OCI-LY3 (cell line): ENCODE measurements around the gene ANO8.

Source experiments
- H2AFZ ChIP-seq: fragments of 200-600, 300-600 bp; shearing (Covaris generic); 2 replicates; pipeline ENCODE4 v1.6.0; 2014; ENCODE audit warnings: antibody characterized with exemption, low read depth, low read length
- H3K27ac ChIP-seq: fragments of 200-600, 300-600 bp; sonication (generic); 2 replicates; pipeline ENCODE4 v1.5.1; 2014; ENCODE audit warnings: mild to moderate bottlenecking, low read length, moderate library complexity, mixed read lengths
- H3K27me3 ChIP-seq: fragments of 200-600, 300-600 bp; sonication (generic); 2 replicates; pipeline ENCODE4 v1.6.1; 2014; ENCODE audit warnings: low read depth, low read length, mixed read lengths
- H3K36me3 ChIP-seq: fragments of 200-600, 300-600 bp; sonication (generic); replicated peaks from 2 replicates; pipeline ENCODE3; 2014; ENCODE audit warnings: low read depth, low read length, mixed read lengths
- H3K4me1 ChIP-seq: fragments of 300-600, 200-600 bp; sonication (generic); 2 replicates; pipeline ENCODE4 v1.6.1; 2014; ENCODE audit warnings: low read length, mixed read lengths
- H3K4me2 ChIP-seq: fragments of 200-600, 300-600 bp; sonication (generic); 2 replicates; pipeline ENCODE4 v1.6.1; 2014; ENCODE audit warnings: low read length, mixed read lengths
- H3K4me3 ChIP-seq: fragments of 300-600, 200-600 bp; sonication (generic); 2 replicates; pipeline ENCODE4 v1.5.1; 2014; ENCODE audit warnings: antibody characterized with exemption, mild to moderate bottlenecking, low read length, moderate library complexity
- H3K79me2 ChIP-seq: fragments of 300-600, 200-600 bp; shearing (Covaris generic); 2 replicates; pipeline ENCODE4 v1.6.1; 2014; ENCODE audit warnings: mild to moderate bottlenecking, low read length, mixed read lengths
- H3K9ac ChIP-seq: fragments of 300-600, 200-600 bp; shearing (Covaris generic); 2 replicates; pipeline ENCODE4 v1.6.0; 2014; ENCODE audit warnings: mild to moderate bottlenecking, low read length, moderate library complexity
- H3K9me3 ChIP-seq: fragments of 200-600, 300-600 bp; shearing (Covaris generic); 2 replicates; pipeline ENCODE4 v1.6.1; 2014; ENCODE audit warnings: low read length, mixed read lengths; ENCODE audit not compliant: insufficient read depth
- H4K20me1 ChIP-seq: fragments of 200-600, 300-600 bp; sonication (generic); 2 replicates; pipeline ENCODE4 v1.6.1; 2016; ENCODE audit warnings: low read length, mixed read lengths; ENCODE audit not compliant: insufficient read depth
- EZH2phosphoT487 ChIP-seq: fragments of 200-600 bp; shearing (Covaris generic); IDR thresholded peaks from 2 replicates; pipeline ENCODE4 v1.6.1; 2018; ENCODE audit warnings: antibody characterized with exemption, mixed run types, low read depth
- TF ChIP-seq, protein P1 (sequence below): fragments of 200-600, 300-600 bp; sonication (generic); IDR thresholded peaks from 2 replicates; pipeline ENCODE4 v1.5.1; 2014; ENCODE audit warnings: antibody characterized with exemption, low read length, low read depth

ANO8 gene

DNA sequence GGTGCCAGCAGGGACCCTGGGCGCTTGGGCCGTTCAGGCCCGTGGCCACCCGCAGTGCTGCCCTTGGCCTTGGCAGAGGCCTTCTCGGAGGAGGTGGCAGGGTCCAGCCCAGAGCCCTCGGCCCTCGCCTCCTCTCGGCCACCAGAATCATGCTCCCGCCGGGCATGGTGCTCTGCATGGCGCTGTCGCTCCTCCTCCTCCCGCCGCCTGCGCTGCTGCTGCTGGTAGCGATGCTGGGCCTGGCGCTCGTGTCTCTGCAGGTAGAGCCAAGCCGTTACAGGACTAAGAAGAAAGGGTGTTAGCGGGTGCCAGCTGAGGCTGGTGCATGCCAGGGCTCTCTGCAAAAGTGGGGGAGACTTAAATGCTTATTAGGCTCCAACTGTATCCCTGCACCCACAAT lies 9.5 kb downstream of the ANO8 start:
- Histone ChIP-seq H3K27me3 (no peaks in the 10 kb centered on the region), H3K79me2 (no peaks in the 10 kb centered on the region), H3K9me3 (no peaks in the 10 kb centered on the region), H3K27ac (no peak overlapping the region), H3K36me3 (peaks cover 11% of the 10 kb centered on the region), H4K20me1 (no peaks in the 10 kb centered on the region), H3K4me3 (no peak overlapping the region), H3K4me1 (no peaks in the 10 kb centered on the region), H3K4me2 (no peak overlapping the region), H2AFZ (no peak overlapping the region), H3K9ac (no peak overlapping the region)
- TF ChIP-seq EZH2phosphoT487 = no peak
- TF ChIP-seq, protein P1, sequence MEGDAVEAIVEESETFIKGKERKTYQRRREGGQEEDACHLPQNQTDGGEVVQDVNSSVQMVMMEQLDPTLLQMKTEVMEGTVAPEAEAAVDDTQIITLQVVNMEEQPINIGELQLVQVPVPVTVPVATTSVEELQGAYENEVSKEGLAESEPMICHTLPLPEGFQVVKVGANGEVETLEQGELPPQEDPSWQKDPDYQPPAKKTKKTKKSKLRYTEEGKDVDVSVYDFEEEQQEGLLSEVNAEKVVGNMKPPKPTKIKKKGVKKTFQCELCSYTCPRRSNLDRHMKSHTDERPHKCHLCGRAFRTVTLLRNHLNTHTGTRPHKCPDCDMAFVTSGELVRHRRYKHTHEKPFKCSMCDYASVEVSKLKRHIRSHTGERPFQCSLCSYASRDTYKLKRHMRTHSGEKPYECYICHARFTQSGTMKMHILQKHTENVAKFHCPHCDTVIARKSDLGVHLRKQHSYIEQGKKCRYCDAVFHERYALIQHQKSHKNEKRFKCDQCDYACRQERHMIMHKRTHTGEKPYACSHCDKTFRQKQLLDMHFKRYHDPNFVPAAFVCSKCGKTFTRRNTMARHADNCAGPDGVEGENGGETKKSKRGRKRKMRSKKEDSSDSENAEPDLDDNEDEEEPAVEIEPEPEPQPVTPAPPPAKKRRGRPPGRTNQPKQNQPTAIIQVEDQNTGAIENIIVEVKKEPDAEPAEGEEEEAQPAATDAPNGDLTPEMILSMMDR = no peak

DNA sequence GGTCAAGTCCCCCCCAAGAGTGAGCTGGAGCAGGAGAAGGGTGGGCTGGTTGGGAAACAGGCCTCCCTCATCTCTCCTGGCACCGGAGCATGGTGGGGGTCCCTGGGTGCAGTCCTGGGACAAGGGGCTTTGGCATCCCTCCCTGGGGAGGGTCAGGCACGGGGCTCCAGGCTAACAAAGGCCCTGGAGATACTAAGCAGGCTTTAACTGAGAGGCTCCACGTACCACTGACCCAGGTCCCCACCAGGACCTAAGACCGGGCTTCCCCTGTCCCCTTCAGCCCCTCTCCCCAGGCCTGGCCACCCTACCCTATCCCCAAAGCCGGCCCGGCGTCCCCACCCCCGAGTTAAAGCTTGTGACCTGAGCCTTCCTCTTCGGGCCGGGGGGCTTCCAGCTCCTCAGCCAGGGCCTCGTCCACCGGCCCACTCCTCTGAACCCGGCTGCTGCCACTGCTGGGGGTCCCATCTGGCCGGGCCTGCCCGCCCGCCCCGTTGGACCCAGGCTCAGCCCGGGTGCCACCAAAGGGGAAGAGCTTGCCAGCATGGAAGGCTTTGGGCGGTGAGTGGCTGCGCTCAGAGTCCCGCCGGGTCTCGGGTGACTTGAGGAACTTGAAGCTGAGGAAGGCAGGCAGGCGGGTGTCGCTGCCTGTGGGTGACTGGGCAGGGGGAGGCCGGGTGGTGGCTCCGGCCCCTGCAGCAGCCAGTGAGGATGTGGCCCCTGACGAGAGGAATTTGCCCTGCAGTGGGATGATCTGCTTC lies 10.1 kb downstream of the ANO8 start:
- Histone ChIP-seq H3K27ac (no peak overlapping the region), H3K27me3 (no peaks in the 10 kb centered on the region), H3K4me2 (no peak overlapping the region), H3K9me3 (no peaks in the 10 kb centered on the region), H4K20me1 (no peaks in the 10 kb centered on the region), H3K4me1 (no peaks in the 10 kb centered on the region), H3K9ac (no peak overlapping the region), H2AFZ (no peak overlapping the region), H3K79me2 (no peaks in the 10 kb centered on the region), H3K36me3 (peaks cover 11% of the 10 kb centered on the region), H3K4me3 (no peak overlapping the region)
- no peak for TF ChIP-seq EZH2phosphoT487
- TF ChIP-seq, protein P1 = no peak

DNA sequence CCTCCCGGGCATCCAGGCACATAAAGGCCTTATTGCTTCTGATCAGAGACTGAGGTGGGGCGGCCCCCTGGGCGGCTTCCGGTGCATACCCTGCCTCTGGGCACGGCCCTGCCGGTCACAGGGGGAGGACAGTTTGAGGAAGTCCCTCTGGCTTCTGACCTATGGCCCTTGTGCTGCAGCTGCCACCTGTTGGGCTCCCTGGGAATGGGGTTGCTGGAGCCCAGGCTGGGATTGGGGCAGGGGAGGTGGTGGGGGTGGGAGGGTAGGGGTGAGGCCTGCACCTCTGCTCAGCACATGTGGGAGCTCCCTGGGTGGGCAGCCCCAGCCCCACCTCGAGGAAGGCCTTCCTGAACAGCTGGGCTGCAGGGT lies 10.7 kb downstream of the ANO8 start:
- H2AFZ ChIP-seq = no peak overlapping the region
- no peaks in the 10 kb centered on the region for H4K20me1 ChIP-seq
- no peaks in the 10 kb centered on the region for H3K4me1 ChIP-seq
- H3K27me3 ChIP-seq = no peaks in the 10 kb centered on the region
- H3K9ac ChIP-seq = no peak overlapping the region
- no peak overlapping the region for H3K27ac ChIP-seq
- H3K9me3 ChIP-seq = no peaks in the 10 kb centered on the region
- no peak overlapping the region for H3K4me3 ChIP-seq
- peaks cover 11% of the 10 kb centered on the region for H3K36me3 ChIP-seq
- TF ChIP-seq, protein P1 = no peak
- TF ChIP-seq EZH2phosphoT487 = no peak
- H3K4me2 ChIP-seq = no peak overlapping the region
- no peaks in the 10 kb centered on the region for H3K79me2 ChIP-seq

DNA sequence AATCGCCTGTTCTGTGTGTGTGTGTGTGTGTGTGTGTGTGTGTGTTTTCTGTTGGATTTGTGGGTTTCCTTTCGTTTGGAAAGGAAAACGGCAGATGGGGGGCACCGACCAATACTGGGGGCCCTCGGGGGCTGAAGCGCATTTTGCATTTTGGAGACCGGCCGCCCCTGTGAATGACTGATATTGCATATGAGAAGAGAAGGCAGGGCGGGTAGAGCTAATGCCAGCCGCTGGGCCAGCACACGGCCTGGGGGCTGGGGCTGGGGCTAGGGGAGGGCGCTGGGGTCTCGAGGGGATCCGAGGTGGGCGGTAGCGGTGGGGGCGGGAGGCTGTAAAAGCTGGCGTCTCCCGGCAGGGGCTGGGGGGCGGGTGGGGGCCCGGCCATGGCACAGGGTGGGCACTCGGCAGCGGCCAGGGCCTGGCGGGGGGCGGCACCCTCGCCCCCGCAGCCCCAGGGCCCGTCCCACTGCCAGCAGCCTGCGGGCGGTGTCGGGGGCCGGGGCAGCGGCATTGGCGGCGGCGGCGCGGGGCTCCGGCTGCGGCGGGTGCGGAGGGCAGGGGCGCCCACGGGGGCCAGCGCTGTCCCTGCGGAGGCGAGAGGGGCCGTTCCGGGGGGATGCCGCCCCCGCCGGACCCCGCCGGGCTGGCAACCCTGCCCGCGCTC lies 11.2 kb downstream of the ANO8 start:
- H3K9me3 ChIP-seq = no peaks in the 10 kb centered on the region
- no peaks in the 10 kb centered on the region for H3K79me2 ChIP-seq
- no peaks in the 10 kb centered on the region for H3K27me3 ChIP-seq
- no peaks in the 10 kb centered on the region for H4K20me1 ChIP-seq
- TF ChIP-seq, protein P1 = no peak
- no peak for TF ChIP-seq EZH2phosphoT487
- no peak overlapping the region for H2AFZ ChIP-seq
- H3K36me3 ChIP-seq = peaks cover 11% of the 10 kb centered on the region
- no peak overlapping the region for H3K4me2 ChIP-seq
- H3K27ac ChIP-seq = no peak overlapping the region
- H3K4me3 ChIP-seq = no peak overlapping the region
- no peak overlapping the region for H3K9ac ChIP-seq
- H3K4me1 ChIP-seq = no peaks in the 10 kb centered on the region
